D721Med (cell line): ENCODE measurements around the gene L3MBTL2.
"Not testable (repeated sequence)": the region's sequence is repeated elsewhere in the genome, so short reads cannot be mapped to it uniquely, and the experiment has no call there.

Experiments used
- DNase-seq: peaks from one replicate; pipeline ENCODE4 v3.0.0; 2011; ENCODE audit warnings: low spot score; ENCODE audit not compliant: insufficient read length
- FAIRE-seq: peaks from 2 replicates; lab custom pipeline; 2011; peaks lifted over from hg19 to GRCh38; lab: Jason Lieb, UNC
- CTCF ChIP-seq: IDR thresholded peaks from 2 replicates; pipeline ENCODE4 v1.5.1; 2012; ENCODE audit warnings: mild to moderate bottlenecking, control low read depth; ENCODE audit not compliant: insufficient read depth; ENCODE audit errors: missing control alignments

L3MBTL2 gene

GRCh38 chr22:41249442-41249841 lies 44.3 kb downstream of the L3MBTL2 start:
- no peak for TF ChIP-seq CTCF
- DNase-seq, result no peak
- FAIRE-seq, result no peak

- no peak for DNase-seq
- no peak for TF ChIP-seq CTCF
- FAIRE-seq, result no peak
Measured at GRCh38 chr22:41250127-41250526, 45.0 kb downstream of the L3MBTL2 start.

GRCh38 chr22:41252365-41252764 lies 47.3 kb downstream of the L3MBTL2 start:
- no peak for TF ChIP-seq CTCF
- FAIRE-seq, result no peak

GRCh38 chr22:41254230-41254629 lies 49.1 kb downstream of the L3MBTL2 start:
- no peak for DNase-seq
- no peak for TF ChIP-seq CTCF
- no peak for FAIRE-seq

More at GRCh38 chr22:41252365-41252764, 47.3 kb downstream of the L3MBTL2 start:
- DNase-seq, result no peak

- no peak for TF ChIP-seq CTCF
- DNase-seq, result no peak
Measured at GRCh38 chr22:41256254-41257253, 51.4 kb downstream of the L3MBTL2 start.

GRCh38 chr22:41257696-41258095 lies 52.6 kb downstream of the L3MBTL2 start:
- no peak for FAIRE-seq
- no peak for DNase-seq
- TF ChIP-seq CTCF, result no peak

More at GRCh38 chr22:41256254-41257253, 51.4 kb downstream of the L3MBTL2 start:
- FAIRE-seq, result no peak

- FAIRE-seq, DNase-seq: not testable (repeated sequence)
Measured at GRCh38 chr22:41259756-41260155, 54.6 kb downstream of the L3MBTL2 start.
